Gastrocnemius medialis (tissue), 4 donors: Measurements from ENCODE around the gene SYT6.

Experiments used
- POLR2A ChIP-seq, 2 donors: fragments of 450-650 bp; IDR thresholded peaks; one replicate each; pipeline ENCODE4 v1.6.1; 2017; ENCODE audit warnings: antibody characterized with exemption in 2 of 2, mild to moderate bottlenecking in 2 of 2, moderate library complexity in 2 of 2
- TF ChIP-seq, protein P1 (sequence below), 5 experiments: fragments of 450-650 bp in 3 of 5; fragments of 200-600 bp in 2 of 5; sonication (generic) in 2 of 5; IDR thresholded peaks in 4 of 5; conservative IDR thresholded peaks in 1 of 5; 1 replicate in 4 of 5; 2 replicates in 1 of 5; pipeline ENCODE4 v1.5.1; 2016 to 2019; ENCODE audit warnings: antibody characterized with exemption in 5 of 5, mild to moderate bottlenecking in 3 of 5, moderate library complexity in 3 of 5

DNA sequence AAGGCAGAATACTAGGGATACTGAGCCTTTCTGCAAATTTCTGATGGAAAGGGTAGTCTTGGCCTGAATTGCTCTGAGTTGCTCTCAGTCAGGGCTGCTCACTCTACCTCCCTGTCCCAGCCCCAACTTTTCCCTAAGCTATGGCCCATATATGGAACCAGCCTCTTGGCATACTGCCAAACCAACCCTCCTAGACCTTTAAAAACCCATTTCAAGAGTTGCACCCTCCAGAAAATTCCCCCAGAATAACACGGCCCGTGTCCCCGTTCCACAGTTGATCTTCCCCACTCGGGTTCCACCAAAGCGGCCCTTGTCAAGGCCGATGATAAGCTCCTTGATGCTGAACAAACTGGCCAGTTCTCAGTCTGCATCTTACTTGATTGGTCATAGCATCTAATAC, 25.4 kb downstream of the SYT6 start:
- TF ChIP-seq, protein P1, sequence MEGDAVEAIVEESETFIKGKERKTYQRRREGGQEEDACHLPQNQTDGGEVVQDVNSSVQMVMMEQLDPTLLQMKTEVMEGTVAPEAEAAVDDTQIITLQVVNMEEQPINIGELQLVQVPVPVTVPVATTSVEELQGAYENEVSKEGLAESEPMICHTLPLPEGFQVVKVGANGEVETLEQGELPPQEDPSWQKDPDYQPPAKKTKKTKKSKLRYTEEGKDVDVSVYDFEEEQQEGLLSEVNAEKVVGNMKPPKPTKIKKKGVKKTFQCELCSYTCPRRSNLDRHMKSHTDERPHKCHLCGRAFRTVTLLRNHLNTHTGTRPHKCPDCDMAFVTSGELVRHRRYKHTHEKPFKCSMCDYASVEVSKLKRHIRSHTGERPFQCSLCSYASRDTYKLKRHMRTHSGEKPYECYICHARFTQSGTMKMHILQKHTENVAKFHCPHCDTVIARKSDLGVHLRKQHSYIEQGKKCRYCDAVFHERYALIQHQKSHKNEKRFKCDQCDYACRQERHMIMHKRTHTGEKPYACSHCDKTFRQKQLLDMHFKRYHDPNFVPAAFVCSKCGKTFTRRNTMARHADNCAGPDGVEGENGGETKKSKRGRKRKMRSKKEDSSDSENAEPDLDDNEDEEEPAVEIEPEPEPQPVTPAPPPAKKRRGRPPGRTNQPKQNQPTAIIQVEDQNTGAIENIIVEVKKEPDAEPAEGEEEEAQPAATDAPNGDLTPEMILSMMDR (IDR thresholded peaks at IDR 0.05 in 4 of 5, conservative IDR thresholded peaks at IDR 0.05 in 1 of 5), result no peak
- TF ChIP-seq POLR2A (IDR thresholded peaks at IDR 0.05), result no peak
